ENCODE results near the gene SH3D21. TPM values are rescaled to one million over a fixed set of nuclear protein-coding genes. Genes with fewer than 3 reads are reported as not detected.
A peak's percentile ranks its signal among the peaks of the same experiment; 100 is the strongest.

Gene SH3D21
- total and polyA plus RNA-seq, 2 experiments from 2014 or later: 2.6 to 2.9 TPM

DNA sequence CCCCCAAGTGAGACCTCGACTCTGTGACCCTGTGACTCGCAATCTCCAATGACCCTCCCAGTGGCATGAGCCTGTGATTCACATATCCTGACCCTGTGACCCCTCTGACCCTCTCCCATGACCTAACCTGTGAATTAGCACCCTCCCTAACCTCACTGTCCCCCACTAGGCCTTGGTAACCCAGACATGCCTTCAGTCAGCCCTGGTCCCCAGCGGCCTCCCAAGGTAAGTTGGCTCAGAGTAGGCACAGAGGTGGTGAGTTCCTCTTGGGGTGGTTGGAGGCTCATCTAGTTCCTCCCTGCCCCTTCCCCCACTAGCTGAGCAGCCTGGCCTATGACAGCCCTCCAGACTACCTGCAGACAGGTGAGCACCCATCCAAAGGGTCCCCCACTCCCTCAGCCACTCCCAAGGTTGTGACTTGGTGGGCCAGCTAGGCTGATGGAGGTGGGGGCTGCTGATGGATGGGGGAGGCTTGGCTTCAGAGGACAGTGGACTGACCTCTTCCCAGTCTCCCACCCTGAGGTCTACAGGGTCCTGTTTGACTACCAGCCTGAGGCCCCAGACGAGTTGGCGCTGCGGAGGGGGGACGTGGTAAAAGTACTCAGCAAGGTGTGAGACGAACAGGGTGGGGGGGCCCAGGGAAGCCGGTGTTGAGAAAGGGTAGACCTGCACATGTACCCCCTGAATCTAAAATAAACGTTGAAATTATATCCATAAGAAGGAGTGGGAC, 1.6 kb downstream of the SH3D21 start:
- TF ChIP-seq EZH2phosphoT487 (IDR thresholded peaks at IDR 0.05; ENCODE audit: low read depth, severe bottlenecking, unreplicated experiment): no peak
- TF ChIP-seq, protein P1, sequence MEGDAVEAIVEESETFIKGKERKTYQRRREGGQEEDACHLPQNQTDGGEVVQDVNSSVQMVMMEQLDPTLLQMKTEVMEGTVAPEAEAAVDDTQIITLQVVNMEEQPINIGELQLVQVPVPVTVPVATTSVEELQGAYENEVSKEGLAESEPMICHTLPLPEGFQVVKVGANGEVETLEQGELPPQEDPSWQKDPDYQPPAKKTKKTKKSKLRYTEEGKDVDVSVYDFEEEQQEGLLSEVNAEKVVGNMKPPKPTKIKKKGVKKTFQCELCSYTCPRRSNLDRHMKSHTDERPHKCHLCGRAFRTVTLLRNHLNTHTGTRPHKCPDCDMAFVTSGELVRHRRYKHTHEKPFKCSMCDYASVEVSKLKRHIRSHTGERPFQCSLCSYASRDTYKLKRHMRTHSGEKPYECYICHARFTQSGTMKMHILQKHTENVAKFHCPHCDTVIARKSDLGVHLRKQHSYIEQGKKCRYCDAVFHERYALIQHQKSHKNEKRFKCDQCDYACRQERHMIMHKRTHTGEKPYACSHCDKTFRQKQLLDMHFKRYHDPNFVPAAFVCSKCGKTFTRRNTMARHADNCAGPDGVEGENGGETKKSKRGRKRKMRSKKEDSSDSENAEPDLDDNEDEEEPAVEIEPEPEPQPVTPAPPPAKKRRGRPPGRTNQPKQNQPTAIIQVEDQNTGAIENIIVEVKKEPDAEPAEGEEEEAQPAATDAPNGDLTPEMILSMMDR (IDR thresholded peaks at IDR 0.05; ENCODE audit: poor library complexity): no peak
- TF ChIP-seq EZH2 (IDR thresholded peaks at IDR 0.05; ENCODE audit: borderline replicate concordance): no peak
- H3K79me2 ChIP-seq: no peaks in the 10 kb centered on the region
- H3K9me2 ChIP-seq (replicated peaks; ENCODE audit: insufficient read depth): no peaks in the 10 kb centered on the region
- H3K4me1 ChIP-seq (ENCODE audit: insufficient read depth): peaks cover 10% of the 10 kb centered on the region
- H4K20me1 ChIP-seq (ENCODE audit: insufficient read depth, poor library complexity, severe bottlenecking): no peaks in the 10 kb centered on the region
- 86% methylated on average over 9 of the region's 10 CpGs for WGBS (ENCODE audit: low lambda C conversion rate, missing lambda C conversion rate)
- H3K4me3 ChIP-seq: no peak overlapping the region
- no peaks in the 10 kb centered on the region for H3K27me3 ChIP-seq
- no peak for DNase-seq (ENCODE audit: low spot score)
- H3K9me3 ChIP-seq (ENCODE audit: low read depth): no peaks in the 10 kb centered on the region
- H3K27ac ChIP-seq: no peak overlapping the region
- no peak overlapping the region for H2AFZ ChIP-seq
- H3K4me2 ChIP-seq: peak overlapping the region; percentile 95
- H3K36me3 ChIP-seq (replicated peaks; ENCODE audit: insufficient read depth, low read depth): no peaks in the 10 kb centered on the region

DNA sequence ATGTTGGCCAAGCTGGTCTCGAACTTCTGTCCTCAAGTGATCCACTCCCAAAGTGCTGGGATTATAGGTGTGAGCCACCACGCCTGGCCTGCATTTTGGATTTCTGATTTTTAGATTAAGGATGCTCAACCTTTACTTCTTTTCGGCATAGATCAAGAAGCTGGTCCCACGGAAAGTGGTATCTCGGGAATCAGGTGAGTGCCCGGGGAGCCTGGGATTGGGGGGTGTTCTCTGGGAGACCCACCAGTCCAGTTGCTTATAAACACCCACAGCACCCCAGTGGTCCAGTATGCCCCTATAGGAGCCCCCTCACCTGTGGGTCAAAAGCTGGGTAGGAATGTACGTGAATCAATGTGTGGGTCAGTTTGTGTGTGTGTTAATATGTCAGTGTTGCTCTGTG, 3.2 kb downstream of the SH3D21 start:
- Histone ChIP-seq H3K9me2 (replicated peaks; ENCODE audit: insufficient read depth) (no peaks in the 10 kb centered on the region), H3K36me3 (replicated peaks; ENCODE audit: insufficient read depth, low read depth) (no peaks in the 10 kb centered on the region), H4K20me1 (ENCODE audit: insufficient read depth, poor library complexity, severe bottlenecking) (no peaks in the 10 kb centered on the region), H3K4me1 (ENCODE audit: insufficient read depth) (peaks cover 10% of the 10 kb centered on the region), H3K27ac (no peak overlapping the region), H3K79me2 (no peaks in the 10 kb centered on the region), H3K27me3 (no peaks in the 10 kb centered on the region), H3K4me2 (no peak overlapping the region), H3K9me3 (ENCODE audit: low read depth) (no peaks in the 10 kb centered on the region), H3K4me3 (no peak overlapping the region), H2AFZ (no peak overlapping the region)
- 97% methylated on average over 7 of the region's 7 CpGs for WGBS (ENCODE audit: low lambda C conversion rate, missing lambda C conversion rate)
- no peak for DNase-seq (ENCODE audit: low spot score)
- no peak for TF ChIP-seq EZH2phosphoT487 (IDR thresholded peaks at IDR 0.05; ENCODE audit: low read depth, severe bottlenecking, unreplicated experiment)
- TF ChIP-seq EZH2 (IDR thresholded peaks at IDR 0.05; ENCODE audit: borderline replicate concordance): no peak
- TF ChIP-seq, protein P1 (IDR thresholded peaks at IDR 0.05; ENCODE audit: poor library complexity): no peak

DNA sequence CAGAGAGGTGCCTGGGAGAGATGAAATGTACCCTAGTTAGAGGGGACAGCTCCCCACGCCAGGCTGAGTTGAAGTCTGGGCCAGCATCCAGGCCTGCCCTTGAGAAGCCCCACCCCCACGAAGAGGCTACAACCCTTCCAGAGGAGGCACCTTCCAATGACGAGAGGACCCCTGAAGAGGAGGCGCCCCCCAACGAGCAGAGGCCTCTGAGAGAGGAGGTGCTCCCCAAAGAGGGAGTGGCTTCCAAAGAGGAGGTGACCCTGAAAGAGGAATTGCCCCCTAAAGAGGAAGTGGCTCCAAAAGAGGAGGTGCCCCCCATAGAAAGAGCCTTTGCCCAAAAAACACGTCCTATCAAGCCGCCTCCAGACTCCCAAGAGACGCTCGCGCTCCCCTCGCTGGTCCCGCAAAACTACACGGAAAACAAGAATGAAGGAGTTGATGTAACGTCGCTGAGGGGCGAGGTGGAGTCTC, 14.2 kb downstream of the SH3D21 start:
- H3K36me3 ChIP-seq (replicated peaks; ENCODE audit: insufficient read depth, low read depth): no peaks in the 10 kb centered on the region
- peaks cover 35% of the 10 kb centered on the region for H3K4me1 ChIP-seq (ENCODE audit: insufficient read depth)
- peak overlapping the region; percentile 27 for H3K4me3 ChIP-seq
- H3K27me3 ChIP-seq: no peaks in the 10 kb centered on the region
- peaks cover 12% of the 10 kb centered on the region for H3K79me2 ChIP-seq
- no peak overlapping the region for H2AFZ ChIP-seq
- H3K9me3 ChIP-seq (ENCODE audit: low read depth): no peaks in the 10 kb centered on the region
- H3K9me2 ChIP-seq (replicated peaks; ENCODE audit: insufficient read depth): no peaks in the 10 kb centered on the region
- H3K4me2 ChIP-seq: peak overlapping the region; percentile 98
- no peak for DNase-seq (ENCODE audit: low spot score)
- TF ChIP-seq EZH2phosphoT487 (IDR thresholded peaks at IDR 0.05; ENCODE audit: low read depth, severe bottlenecking, unreplicated experiment): no peak
- 49% methylated on average over 16 of the region's 16 CpGs for WGBS (ENCODE audit: low lambda C conversion rate, missing lambda C conversion rate)
- no peaks in the 10 kb centered on the region for H4K20me1 ChIP-seq (ENCODE audit: insufficient read depth, poor library complexity, severe bottlenecking)
- H3K27ac ChIP-seq: peak overlapping the region; percentile 96

DNA sequence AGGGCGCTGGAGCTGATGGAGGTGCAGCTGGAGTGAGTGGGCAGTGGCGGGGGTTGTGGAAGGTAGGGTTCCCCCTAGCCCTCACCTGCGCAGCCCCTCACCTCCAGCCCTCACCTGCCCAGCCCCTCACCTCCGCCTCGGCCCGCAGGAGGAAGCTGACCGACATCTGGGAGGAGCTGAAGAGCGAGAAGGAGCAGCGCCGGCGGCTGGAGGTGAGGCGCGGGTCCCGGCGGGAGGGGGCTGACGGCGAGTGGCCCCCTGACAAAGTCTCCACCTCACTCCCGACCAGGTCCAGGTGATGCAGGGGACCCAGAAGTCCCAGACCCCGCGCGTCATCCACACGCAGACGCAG, 14.6 kb downstream of the SH3D21 start:
- no peaks in the 10 kb centered on the region for H3K27me3 ChIP-seq
- WGBS (ENCODE audit: low lambda C conversion rate, missing lambda C conversion rate): 13% methylated on average over 20 of the region's 23 CpGs
- peaks cover 12% of the 10 kb centered on the region for H3K79me2 ChIP-seq
- DNase-seq (ENCODE audit: low spot score): no peak
- no peaks in the 10 kb centered on the region for H4K20me1 ChIP-seq (ENCODE audit: insufficient read depth, poor library complexity, severe bottlenecking)
- H3K36me3 ChIP-seq (replicated peaks; ENCODE audit: insufficient read depth, low read depth): no peaks in the 10 kb centered on the region
- H3K4me2 ChIP-seq: peak overlapping the region; percentile 98
- no peaks in the 10 kb centered on the region for H3K9me2 ChIP-seq (replicated peaks; ENCODE audit: insufficient read depth)
- TF ChIP-seq EZH2phosphoT487 (IDR thresholded peaks at IDR 0.05; ENCODE audit: low read depth, severe bottlenecking, unreplicated experiment) (no peak), EZH2 (IDR thresholded peaks at IDR 0.05; ENCODE audit: borderline replicate concordance) (no peak)
- TF ChIP-seq, protein P1 (IDR thresholded peaks at IDR 0.05; ENCODE audit: poor library complexity): no peak
- no peaks in the 10 kb centered on the region for H3K9me3 ChIP-seq (ENCODE audit: low read depth)
- H3K4me1 ChIP-seq (ENCODE audit: insufficient read depth): peaks cover 35% of the 10 kb centered on the region
- H2AFZ ChIP-seq: no peak overlapping the region
- H3K27ac ChIP-seq: peak overlapping the region; percentile 96
- H3K4me3 ChIP-seq: peak overlapping the region; percentile 27

Data from hepatocyte (in vitro differentiated cells).